Measurements from ENCODE around the gene BEST2.

BEST2 gene

GRCh38 chr19:12750851-12751250, 740 bp upstream of the BEST2 start:
- TF ChIP-seq ZFX (IDR thresholded peaks at IDR 0.05) (no peak), CTCF (conservative IDR thresholded peaks at IDR 0.05) (no peak)
- no peak overlapping the region for H3K27ac ChIP-seq

GRCh38 chr19:12752056-12752781, 628 bp downstream of the BEST2 start:
- TF ChIP-seq ZFX (IDR thresholded peaks at IDR 0.05) (no peak), CTCF (conservative IDR thresholded peaks at IDR 0.05) (no peak)
- H3K27ac ChIP-seq = no peak overlapping the region

GRCh38 chr19:12754465-12755196, 3.0 kb downstream of the BEST2 start:
- H3K27ac ChIP-seq = no peak overlapping the region
- TF ChIP-seq ZFX (IDR thresholded peaks at IDR 0.05) (no peak), CTCF (conservative IDR thresholded peaks at IDR 0.05) (no peak)

GRCh38 chr19:12756150-12756883, 4.7 kb downstream of the BEST2 start:
- TF ChIP-seq CTCF (conservative IDR thresholded peaks at IDR 0.05) = no peak
- TF ChIP-seq ZFX (IDR thresholded peaks at IDR 0.05) = no peak

GRCh38 chr19:12757544-12758274, 6.1 kb downstream of the BEST2 start:
- TF ChIP-seq ZFX (IDR thresholded peaks at IDR 0.05) (no peak), CTCF (conservative IDR thresholded peaks at IDR 0.05) (peak; percentile 99)
- H3K27ac ChIP-seq = no peak overlapping the region

More at GRCh38 chr19:12756150-12756883, 4.7 kb downstream of the BEST2 start:
- H3K27ac ChIP-seq = no peak overlapping the region

- H3K27ac ChIP-seq = no peak overlapping the region
- TF ChIP-seq CTCF (conservative IDR thresholded peaks at IDR 0.05) (no peak), ZFX (IDR thresholded peaks at IDR 0.05) (no peak)
Measured at GRCh38 chr19:12759686-12760085, 8.1 kb downstream of the BEST2 start.
